ENCODE data around the gene GHRH. TPM values are rescaled to one million over a fixed set of nuclear protein-coding genes. Genes with fewer than 3 reads are reported as not detected.

The GHRH gene, protein sequence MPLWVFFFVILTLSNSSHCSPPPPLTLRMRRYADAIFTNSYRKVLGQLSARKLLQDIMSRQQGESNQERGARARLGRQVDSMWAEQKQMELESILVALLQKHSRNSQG
- total RNA-seq: not detected in 2 replicates

DNA sequence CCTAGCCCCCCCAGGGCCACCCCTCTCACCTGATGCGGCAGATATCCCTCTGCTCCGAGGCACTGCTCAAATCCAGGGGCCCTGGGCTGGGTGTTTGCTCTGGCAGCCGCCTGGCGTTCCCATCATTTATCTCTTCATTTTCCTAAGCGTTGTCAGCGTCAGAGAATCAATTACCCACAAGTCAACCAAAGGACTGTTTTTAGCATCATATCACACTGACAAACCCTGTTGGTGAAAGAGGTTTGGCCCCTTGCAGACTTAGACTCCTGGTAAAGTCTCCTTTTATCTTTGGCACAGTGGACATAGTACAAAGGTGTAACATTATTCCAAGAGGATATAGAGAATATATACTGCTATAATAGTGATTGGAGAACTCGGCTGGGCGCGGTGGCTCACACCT, at the start of gene GHRH:
TSS of gene GHRH (minus strand) at position 101 of the 400 bp plus-strand sequence. CDS start 4,925 bp downstream, outside the sequence.

Other genes starting within 250 kb of the GHRH start
- 13.6 and 14.5 TPM in 2 replicates for gene RBL1, start 165.8 kb downstream of the GHRH start, total RNA-seq
- 303 and 305 TPM in 2 replicates for gene RPN2, start 82.5 kb downstream of the GHRH start, total RNA-seq
- 0.27 and 0.34 TPM in 2 replicates for gene MROH8, start 82.3 kb downstream of the GHRH start, total RNA-seq
- 13.0 and 17.4 TPM in 2 replicates for gene MANBAL, start 27.8 kb upstream of the GHRH start, total RNA-seq
- 3.2 and 4.4 TPM in 2 replicates for gene SRC, start 84.3 kb upstream of the GHRH start, total RNA-seq

Data from mammary microvascular endothelial cell (primary cell).